Prostate gland (tissue), 2 donors: Measurements from ENCODE around the gene RPS15.

ENCODE experiments used
- CTCF ChIP-seq, 4 experiments: fragments of 200-600 bp in 2 of 4; fragments of 450-650 bp in 2 of 4; sonication (generic) in 2 of 4; IDR thresholded peaks; 1 replicate in 3 of 4; 2 replicates in 1 of 4; pipeline ENCODE4 v1.5.1; 2016 to 2019; ENCODE audit warnings: antibody characterized with exemption in 4 of 4, mild to moderate bottlenecking in 2 of 4, moderate library complexity in 2 of 4
- POLR2A ChIP-seq: fragments of 450-650 bp; IDR thresholded peaks from one replicate; pipeline ENCODE4 v1.6.1; 2016; ENCODE audit warnings: antibody characterized with exemption, mild to moderate bottlenecking

DNA sequence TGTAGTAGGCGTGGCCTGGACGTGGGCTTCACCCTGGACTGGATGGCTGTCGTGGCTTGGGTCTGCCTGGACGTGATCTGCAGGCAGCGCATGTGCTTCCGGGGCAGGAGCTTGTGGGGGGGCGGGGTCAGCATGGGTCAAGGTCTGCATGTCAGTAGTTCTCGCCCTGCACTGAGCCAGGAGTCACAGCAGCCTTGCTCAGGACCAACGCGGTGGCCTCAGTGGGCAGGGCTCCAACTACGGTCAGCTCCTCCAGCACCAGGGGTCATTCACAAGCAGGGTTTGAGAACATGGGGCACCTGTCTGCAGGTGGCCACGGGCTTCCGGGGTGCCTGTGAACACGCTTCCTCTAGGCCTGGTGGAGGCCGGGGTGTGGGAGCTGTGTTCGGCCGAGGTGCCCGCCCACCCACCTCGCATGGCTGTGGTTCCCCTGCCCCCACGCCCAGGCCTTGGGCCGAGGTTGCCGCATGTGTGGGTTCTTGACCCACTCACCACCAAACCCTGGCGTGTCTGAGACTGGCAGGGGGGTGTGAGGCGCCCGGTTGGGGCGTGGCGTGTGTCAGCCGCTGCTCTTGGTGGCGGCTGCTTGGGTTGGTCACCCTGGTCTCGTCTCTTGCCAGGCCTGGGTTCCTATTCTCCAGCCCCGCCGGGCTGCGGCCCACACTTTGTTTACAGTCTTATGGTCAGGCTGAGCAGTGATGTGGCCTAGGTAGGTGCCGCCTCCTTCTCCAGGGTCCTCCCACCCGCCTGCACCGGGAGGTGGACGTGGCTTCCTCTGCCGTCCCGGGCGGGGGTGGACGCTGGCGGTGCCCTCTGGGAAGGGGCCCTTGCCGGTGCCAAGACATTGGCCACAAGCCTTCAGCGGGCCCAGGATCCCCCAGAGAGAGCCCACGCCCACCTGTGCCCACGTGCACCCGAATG, 4.8 kb upstream of the RPS15 start:
- TF ChIP-seq POLR2A (no peak), CTCF (IDR thresholded peaks at IDR 0.05) (no peak)
